ENCODE measurements around the gene INO80. TPM values are rescaled to one million over a fixed set of nuclear protein-coding genes. Genes with fewer than 3 reads are reported as not detected.

Gene INO80
- polyA plus RNA-seq, 1 experiment: 5.2 TPM

- Histone ChIP-seq H3K4me3 (ENCODE audit: low read depth, low read length) (no peak overlapping the region), H3K36me3 (ENCODE audit: control insufficient read depth, insufficient read depth, low read length) (0 out of 2 replicates have a peak, but pooled peaks cover 1% of the 10 kb centered on the region), H3K27me3 (ENCODE audit: control insufficient read depth, insufficient read depth, low read length) (no peaks in the 10 kb centered on the region)
- DNase-seq (ENCODE audit: low read depth): no peak
- TF ChIP-seq, protein P1, sequence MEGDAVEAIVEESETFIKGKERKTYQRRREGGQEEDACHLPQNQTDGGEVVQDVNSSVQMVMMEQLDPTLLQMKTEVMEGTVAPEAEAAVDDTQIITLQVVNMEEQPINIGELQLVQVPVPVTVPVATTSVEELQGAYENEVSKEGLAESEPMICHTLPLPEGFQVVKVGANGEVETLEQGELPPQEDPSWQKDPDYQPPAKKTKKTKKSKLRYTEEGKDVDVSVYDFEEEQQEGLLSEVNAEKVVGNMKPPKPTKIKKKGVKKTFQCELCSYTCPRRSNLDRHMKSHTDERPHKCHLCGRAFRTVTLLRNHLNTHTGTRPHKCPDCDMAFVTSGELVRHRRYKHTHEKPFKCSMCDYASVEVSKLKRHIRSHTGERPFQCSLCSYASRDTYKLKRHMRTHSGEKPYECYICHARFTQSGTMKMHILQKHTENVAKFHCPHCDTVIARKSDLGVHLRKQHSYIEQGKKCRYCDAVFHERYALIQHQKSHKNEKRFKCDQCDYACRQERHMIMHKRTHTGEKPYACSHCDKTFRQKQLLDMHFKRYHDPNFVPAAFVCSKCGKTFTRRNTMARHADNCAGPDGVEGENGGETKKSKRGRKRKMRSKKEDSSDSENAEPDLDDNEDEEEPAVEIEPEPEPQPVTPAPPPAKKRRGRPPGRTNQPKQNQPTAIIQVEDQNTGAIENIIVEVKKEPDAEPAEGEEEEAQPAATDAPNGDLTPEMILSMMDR (IDR thresholded peaks at IDR 0.05; ENCODE audit: insufficient read depth, low read depth, low read length): no peak
- CTCF ChIA-PET: interaction anchor here (1.1 to 14.5 kb wide), 10 partner anchors 10 to 167 kb away, joined by 4 to 309 read pairs (median 8); partner anchors contain the start of genes DLL4 and VPS18
- POLR2A ChIA-PET: interaction anchor here (0.7 to 1.3 kb wide), 2 partner anchors 13 to 72 kb away, joined by 3 to 4 read pairs; partner anchors contain the start of gene CHAC1
Observed at GRCh38 chr15:41024885-41025284, 91.2 kb downstream of the INO80 start.

GRCh38 chr15:41024131-41024530 is 91.9 kb downstream of the INO80 start:
- TF ChIP-seq, protein P1 (IDR thresholded peaks at IDR 0.05; ENCODE audit: insufficient read depth, low read depth, low read length): no peak
- ChIA-PET CTCF (interaction anchor here (1.1 to 14.5 kb wide), 10 partner anchors 9 to 166 kb away, joined by 4 to 309 read pairs (median 7); partner anchors contain the start of genes DLL4 and VPS18), POLR2A (interaction anchor here (1.3 kb wide), 1 partner anchor 71 kb away, joined by 4 read pairs; the partner anchor contains the start of gene CHAC1)
- Histone ChIP-seq H3K27me3 (ENCODE audit: control insufficient read depth, insufficient read depth, low read length) (no peaks in the 10 kb centered on the region), H3K36me3 (ENCODE audit: control insufficient read depth, insufficient read depth, low read length) (0 out of 2 replicates have a peak, but pooled peaks cover 1% of the 10 kb centered on the region), H3K4me3 (ENCODE audit: low read depth, low read length) (no peak overlapping the region)
- DNase-seq (ENCODE audit: low read depth): peak; percentile 51

- TF ChIP-seq, protein P1 (IDR thresholded peaks at IDR 0.05; ENCODE audit: insufficient read depth, low read depth, low read length): peak; percentile 88
- H3K4me3 ChIP-seq (ENCODE audit: low read depth, low read length): no peak overlapping the region
- DNase-seq (ENCODE audit: low read depth): no peak
- 0 out of 2 replicates have a peak, but pooled peaks cover 1% of the 10 kb centered on the region for H3K36me3 ChIP-seq (ENCODE audit: control insufficient read depth, insufficient read depth, low read length)
- ChIA-PET CTCF (interaction anchor here (0.6 to 14.5 kb wide), 22 partner anchors 9 to 313 kb away, joined by 3 to 309 read pairs (median 4); partner anchors contain the start of genes CHAC1, DLL4 and VPS18), POLR2A (no interaction called here)
- H3K27me3 ChIP-seq (ENCODE audit: control insufficient read depth, insufficient read depth, low read length): no peaks in the 10 kb centered on the region
Observed at GRCh38 chr15:41022487-41023090, 93.5 kb downstream of the INO80 start.

DNA sequence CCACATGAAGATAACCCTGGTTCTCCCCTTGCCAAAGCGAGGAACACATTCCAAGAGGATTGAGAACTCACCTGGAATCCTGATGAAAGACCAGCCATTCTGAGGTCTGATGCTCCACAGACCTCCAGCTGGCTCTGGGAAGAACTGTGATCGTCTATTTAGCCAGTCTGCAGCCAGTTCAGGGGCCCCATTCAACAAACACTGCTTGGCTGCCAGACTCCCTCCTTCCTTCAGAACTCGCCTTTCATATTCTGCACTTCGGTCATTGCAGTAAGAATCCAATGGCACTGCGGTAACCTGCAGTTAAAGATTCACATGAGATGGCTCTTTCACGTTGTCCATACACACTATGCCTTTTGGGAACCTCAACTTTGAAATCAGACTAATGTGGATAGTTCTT is 95.3 kb downstream of the INO80 start:
- Histone ChIP-seq H3K27me3 (ENCODE audit: control insufficient read depth, insufficient read depth, low read length) (no peaks in the 10 kb centered on the region), H3K36me3 (ENCODE audit: control insufficient read depth, insufficient read depth, low read length) (peaks cover 5% of the 10 kb centered on the region), H3K4me3 (ENCODE audit: low read depth, low read length) (no peak overlapping the region)
- no peak for DNase-seq (ENCODE audit: low read depth)
- ChIA-PET POLR2A (no interaction called here), CTCF (interaction anchor here (0.9 to 14.5 kb wide), 7 partner anchors 14 to 165 kb away, joined by 3 to 309 read pairs (median 4); partner anchors contain the start of gene DLL4)
- TF ChIP-seq, protein P1 (IDR thresholded peaks at IDR 0.05; ENCODE audit: insufficient read depth, low read depth, low read length): no peak

DNA sequence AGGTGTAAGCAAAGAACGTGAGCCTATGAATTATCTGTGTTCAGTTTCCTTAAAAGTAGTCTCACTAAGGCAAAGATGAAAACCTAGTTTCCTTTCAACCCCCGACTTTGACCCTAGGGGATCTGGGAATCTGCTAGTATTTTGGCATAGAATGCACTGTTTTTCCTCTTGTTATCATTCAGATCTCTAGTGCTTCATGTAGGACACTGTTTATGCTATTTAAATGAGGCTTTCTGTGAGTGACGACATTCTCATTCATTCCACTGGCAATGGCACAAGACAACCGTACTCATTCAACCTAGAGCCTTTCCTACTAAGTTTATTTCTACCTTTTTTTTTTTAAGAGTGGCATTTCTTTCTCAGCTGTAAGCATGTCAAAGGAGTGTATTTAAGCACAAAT is 95.8 kb downstream of the INO80 start:
- DNase-seq (ENCODE audit: low read depth): no peak
- POLR2A ChIA-PET: no interaction called here
- H3K27me3 ChIP-seq (ENCODE audit: control insufficient read depth, insufficient read depth, low read length): no peaks in the 10 kb centered on the region

More for the DNA sequence above, 95.8 kb downstream of the INO80 start:
- TF ChIP-seq, protein P1 (IDR thresholded peaks at IDR 0.05; ENCODE audit: insufficient read depth, low read depth, low read length): no peak
- H3K36me3 ChIP-seq (ENCODE audit: control insufficient read depth, insufficient read depth, low read length): peaks cover 6% of the 10 kb centered on the region
- H3K4me3 ChIP-seq (ENCODE audit: low read depth, low read length): no peak overlapping the region
- CTCF ChIA-PET: interaction anchor here (0.6 to 14.5 kb wide), 6 partner anchors 13 to 164 kb away, joined by 3 to 309 read pairs (median 4); no protein-coding TSS in a partner anchor

Measured in BJ (cell line).